ENCODE results near the gene REEP1. TPM values are rescaled to one million over a fixed set of nuclear protein-coding genes. Genes with fewer than 3 reads are reported as not detected.

REEP1 gene
- total and polyA plus RNA-seq, 2 experiments from 2014 or later: 21.5 to 26.5 TPM

DNA sequence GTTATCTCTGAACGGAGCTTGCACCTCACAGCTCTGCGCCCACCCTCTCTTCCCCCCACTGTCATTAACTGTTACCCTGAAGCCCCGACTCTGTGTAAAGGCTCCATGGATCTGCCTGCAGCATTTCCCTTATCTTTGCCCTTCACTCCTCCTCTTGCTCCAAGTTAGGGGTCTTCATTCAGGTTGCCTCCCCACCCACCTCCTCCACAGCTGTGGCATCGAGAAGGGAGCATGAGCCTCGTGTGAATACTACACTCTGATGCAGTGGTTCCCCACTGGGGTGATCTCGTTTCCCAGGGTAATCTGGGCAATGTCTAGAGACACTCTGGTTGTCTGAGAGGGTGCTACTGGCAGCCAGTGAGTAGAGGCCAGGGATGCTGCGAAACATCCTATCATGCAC is 51.4 kb downstream of the REEP1 start:
- Histone ChIP-seq H3K36me3 (replicated peaks; ENCODE audit: insufficient read depth, low read depth) (no peaks in the 10 kb centered on the region), H3K4me2 (no peak overlapping the region), H3K79me2 (no peaks in the 10 kb centered on the region), H3K4me1 (ENCODE audit: insufficient read depth) (peaks cover 8% of the 10 kb centered on the region), H2AFZ (no peak overlapping the region), H3K9me3 (ENCODE audit: low read depth) (no peaks in the 10 kb centered on the region), H3K27me3 (no peaks in the 10 kb centered on the region), H3K27ac (no peak overlapping the region), H4K20me1 (ENCODE audit: insufficient read depth, poor library complexity, severe bottlenecking) (no peaks in the 10 kb centered on the region), H3K9me2 (replicated peaks; ENCODE audit: insufficient read depth) (no peaks in the 10 kb centered on the region), H3K4me3 (no peak overlapping the region)
- WGBS (ENCODE audit: low lambda C conversion rate, missing lambda C conversion rate): 65% methylated on average over 7 of the region's 7 CpGs
- no peak for TF ChIP-seq EZH2 (IDR thresholded peaks at IDR 0.05; ENCODE audit: borderline replicate concordance)
- TF ChIP-seq, protein P1, sequence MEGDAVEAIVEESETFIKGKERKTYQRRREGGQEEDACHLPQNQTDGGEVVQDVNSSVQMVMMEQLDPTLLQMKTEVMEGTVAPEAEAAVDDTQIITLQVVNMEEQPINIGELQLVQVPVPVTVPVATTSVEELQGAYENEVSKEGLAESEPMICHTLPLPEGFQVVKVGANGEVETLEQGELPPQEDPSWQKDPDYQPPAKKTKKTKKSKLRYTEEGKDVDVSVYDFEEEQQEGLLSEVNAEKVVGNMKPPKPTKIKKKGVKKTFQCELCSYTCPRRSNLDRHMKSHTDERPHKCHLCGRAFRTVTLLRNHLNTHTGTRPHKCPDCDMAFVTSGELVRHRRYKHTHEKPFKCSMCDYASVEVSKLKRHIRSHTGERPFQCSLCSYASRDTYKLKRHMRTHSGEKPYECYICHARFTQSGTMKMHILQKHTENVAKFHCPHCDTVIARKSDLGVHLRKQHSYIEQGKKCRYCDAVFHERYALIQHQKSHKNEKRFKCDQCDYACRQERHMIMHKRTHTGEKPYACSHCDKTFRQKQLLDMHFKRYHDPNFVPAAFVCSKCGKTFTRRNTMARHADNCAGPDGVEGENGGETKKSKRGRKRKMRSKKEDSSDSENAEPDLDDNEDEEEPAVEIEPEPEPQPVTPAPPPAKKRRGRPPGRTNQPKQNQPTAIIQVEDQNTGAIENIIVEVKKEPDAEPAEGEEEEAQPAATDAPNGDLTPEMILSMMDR (IDR thresholded peaks at IDR 0.05; ENCODE audit: poor library complexity): no peak
- no peak for TF ChIP-seq EZH2phosphoT487 (IDR thresholded peaks at IDR 0.05; ENCODE audit: low read depth, severe bottlenecking, unreplicated experiment)
- no peak for DNase-seq (ENCODE audit: low spot score)

DNA sequence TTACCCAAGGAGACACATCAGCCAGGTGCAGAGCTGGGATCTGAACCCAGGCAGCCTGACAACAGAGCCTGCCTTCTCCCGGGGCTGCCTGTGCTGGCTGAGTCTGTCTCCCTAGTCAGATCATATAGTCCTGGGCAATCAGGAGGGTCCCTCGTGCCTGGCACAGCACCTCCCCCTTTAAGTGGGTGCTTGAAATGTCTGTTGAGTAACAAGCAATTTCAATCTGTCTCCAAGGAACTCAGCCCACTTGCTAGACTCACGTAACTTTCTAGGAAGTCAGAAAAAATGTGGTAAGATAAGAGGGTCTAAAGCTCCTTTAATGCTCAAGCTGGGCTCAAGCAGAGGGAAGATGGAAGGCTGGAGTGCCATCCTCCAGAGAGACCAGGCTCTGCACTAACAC is 51.9 kb downstream of the REEP1 start:
- 45% methylated on average over 3 of the region's 3 CpGs for WGBS (ENCODE audit: low lambda C conversion rate, missing lambda C conversion rate)
- H3K4me2 ChIP-seq: no peak overlapping the region
- no peak overlapping the region for H2AFZ ChIP-seq
- H4K20me1 ChIP-seq (ENCODE audit: insufficient read depth, poor library complexity, severe bottlenecking): no peaks in the 10 kb centered on the region
- DNase-seq (ENCODE audit: low spot score): no peak
- H3K27me3 ChIP-seq: no peaks in the 10 kb centered on the region
- no peaks in the 10 kb centered on the region for H3K9me3 ChIP-seq (ENCODE audit: low read depth)
- H3K4me3 ChIP-seq: no peak overlapping the region
- no peaks in the 10 kb centered on the region for H3K9me2 ChIP-seq (replicated peaks; ENCODE audit: insufficient read depth)
- no peaks in the 10 kb centered on the region for H3K79me2 ChIP-seq
- H3K27ac ChIP-seq: no peak overlapping the region
- no peak for TF ChIP-seq EZH2phosphoT487 (IDR thresholded peaks at IDR 0.05; ENCODE audit: low read depth, severe bottlenecking, unreplicated experiment)
- TF ChIP-seq, protein P1 (IDR thresholded peaks at IDR 0.05; ENCODE audit: poor library complexity): no peak
- no peak for TF ChIP-seq EZH2 (IDR thresholded peaks at IDR 0.05; ENCODE audit: borderline replicate concordance)
- H3K36me3 ChIP-seq (replicated peaks; ENCODE audit: insufficient read depth, low read depth): no peaks in the 10 kb centered on the region
- peaks cover 8% of the 10 kb centered on the region for H3K4me1 ChIP-seq (ENCODE audit: insufficient read depth)

DNA sequence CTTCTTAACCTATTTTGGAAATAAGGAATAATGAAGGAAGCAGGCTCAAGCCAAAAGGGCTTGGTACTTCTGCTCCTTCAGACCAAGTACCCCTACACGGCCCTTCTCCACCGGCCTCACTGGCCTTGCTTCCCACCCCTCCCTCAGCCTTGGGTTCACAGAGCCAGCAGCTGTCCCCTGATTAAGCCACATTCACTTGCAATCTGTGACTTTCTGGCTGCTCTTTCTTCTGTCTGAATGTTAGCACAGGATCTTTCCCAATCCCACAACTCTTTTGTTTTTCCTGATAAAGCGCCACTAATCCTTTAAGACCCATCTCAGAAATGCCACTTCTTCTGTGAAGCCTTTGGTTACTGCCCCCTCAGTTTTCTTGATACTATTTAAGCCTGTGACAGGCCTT is 52.4 kb downstream of the REEP1 start:
- H3K79me2 ChIP-seq: no peaks in the 10 kb centered on the region
- TF ChIP-seq, protein P1 (IDR thresholded peaks at IDR 0.05; ENCODE audit: poor library complexity): no peak
- TF ChIP-seq EZH2phosphoT487 (IDR thresholded peaks at IDR 0.05; ENCODE audit: low read depth, severe bottlenecking, unreplicated experiment) (no peak), EZH2 (IDR thresholded peaks at IDR 0.05; ENCODE audit: borderline replicate concordance) (no peak)
- no peak overlapping the region for H3K27ac ChIP-seq
- DNase-seq (ENCODE audit: low spot score): no peak
- no peak overlapping the region for H3K4me3 ChIP-seq
- H3K36me3 ChIP-seq (replicated peaks; ENCODE audit: insufficient read depth, low read depth): no peaks in the 10 kb centered on the region
- H4K20me1 ChIP-seq (ENCODE audit: insufficient read depth, poor library complexity, severe bottlenecking): no peaks in the 10 kb centered on the region
- H3K4me2 ChIP-seq: no peak overlapping the region
- WGBS (ENCODE audit: low lambda C conversion rate, missing lambda C conversion rate): 77% methylated on average over 3 of the region's 3 CpGs
- no peaks in the 10 kb centered on the region for H3K27me3 ChIP-seq
- H3K9me2 ChIP-seq (replicated peaks; ENCODE audit: insufficient read depth): no peaks in the 10 kb centered on the region
- H2AFZ ChIP-seq: no peak overlapping the region
- peaks cover 8% of the 10 kb centered on the region for H3K4me1 ChIP-seq (ENCODE audit: insufficient read depth)
- no peaks in the 10 kb centered on the region for H3K9me3 ChIP-seq (ENCODE audit: low read depth)

DNA sequence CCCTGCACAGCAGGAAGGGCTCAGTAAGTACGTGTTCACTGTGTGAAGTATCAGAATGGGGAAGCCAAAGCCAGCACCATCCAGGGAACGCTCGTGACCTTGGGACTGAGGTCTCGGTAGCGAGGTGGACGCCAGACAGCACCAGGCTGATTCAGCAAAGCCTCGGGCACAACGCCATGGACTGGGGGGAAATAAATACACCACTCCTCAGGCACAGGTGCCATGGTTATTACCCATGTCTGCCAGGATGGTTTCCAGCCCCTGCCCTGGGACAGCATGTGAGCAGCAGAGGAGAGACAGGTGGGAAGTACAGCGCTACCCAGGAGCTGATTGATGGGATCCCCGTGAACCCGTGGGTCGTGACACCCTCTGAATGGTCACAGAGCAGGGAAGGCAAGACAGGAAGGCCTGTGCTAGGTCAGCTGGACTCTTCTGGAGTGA is 53.0 kb downstream of the REEP1 start:
- no peaks in the 10 kb centered on the region for H3K27me3 ChIP-seq
- no peaks in the 10 kb centered on the region for H3K36me3 ChIP-seq (replicated peaks; ENCODE audit: insufficient read depth, low read depth)
- no peak for TF ChIP-seq EZH2 (IDR thresholded peaks at IDR 0.05; ENCODE audit: borderline replicate concordance)
- TF ChIP-seq, protein P1 (IDR thresholded peaks at IDR 0.05; ENCODE audit: poor library complexity): no peak
- TF ChIP-seq EZH2phosphoT487 (IDR thresholded peaks at IDR 0.05; ENCODE audit: low read depth, severe bottlenecking, unreplicated experiment): no peak
- H3K4me2 ChIP-seq: no peak overlapping the region
- H2AFZ ChIP-seq: no peak overlapping the region
- no peaks in the 10 kb centered on the region for H3K9me3 ChIP-seq (ENCODE audit: low read depth)
- no peaks in the 10 kb centered on the region for H3K9me2 ChIP-seq (replicated peaks; ENCODE audit: insufficient read depth)
- 91% methylated on average over 12 of the region's 12 CpGs for WGBS (ENCODE audit: low lambda C conversion rate, missing lambda C conversion rate)
- H3K79me2 ChIP-seq: no peaks in the 10 kb centered on the region
- no peaks in the 10 kb centered on the region for H4K20me1 ChIP-seq (ENCODE audit: insufficient read depth, poor library complexity, severe bottlenecking)
- peaks cover 8% of the 10 kb centered on the region for H3K4me1 ChIP-seq (ENCODE audit: insufficient read depth)
- H3K4me3 ChIP-seq: no peak overlapping the region
- DNase-seq (ENCODE audit: low spot score): no peak
- peak overlapping the region; percentile 71 for H3K27ac ChIP-seq

Data from hepatocyte (in vitro differentiated cells).